GM21786 (cell line): ENCODE results near the gene SEC14L1.
A peak's percentile ranks its signal among the peaks of the same experiment; 100 is the strongest.
"Not testable (repeated sequence)": the region's sequence is repeated elsewhere in the genome, so short reads cannot be mapped to it uniquely, and the experiment has no call there.

Experiments used
- ATAC-seq: cut with Tn5 transposase; IDR thresholded peaks from one replicate; pipeline ENCODE4 v1.9.1; 2021; ENCODE audit not compliant: unreplicated experiment

The SEC14L1 gene

DNA sequence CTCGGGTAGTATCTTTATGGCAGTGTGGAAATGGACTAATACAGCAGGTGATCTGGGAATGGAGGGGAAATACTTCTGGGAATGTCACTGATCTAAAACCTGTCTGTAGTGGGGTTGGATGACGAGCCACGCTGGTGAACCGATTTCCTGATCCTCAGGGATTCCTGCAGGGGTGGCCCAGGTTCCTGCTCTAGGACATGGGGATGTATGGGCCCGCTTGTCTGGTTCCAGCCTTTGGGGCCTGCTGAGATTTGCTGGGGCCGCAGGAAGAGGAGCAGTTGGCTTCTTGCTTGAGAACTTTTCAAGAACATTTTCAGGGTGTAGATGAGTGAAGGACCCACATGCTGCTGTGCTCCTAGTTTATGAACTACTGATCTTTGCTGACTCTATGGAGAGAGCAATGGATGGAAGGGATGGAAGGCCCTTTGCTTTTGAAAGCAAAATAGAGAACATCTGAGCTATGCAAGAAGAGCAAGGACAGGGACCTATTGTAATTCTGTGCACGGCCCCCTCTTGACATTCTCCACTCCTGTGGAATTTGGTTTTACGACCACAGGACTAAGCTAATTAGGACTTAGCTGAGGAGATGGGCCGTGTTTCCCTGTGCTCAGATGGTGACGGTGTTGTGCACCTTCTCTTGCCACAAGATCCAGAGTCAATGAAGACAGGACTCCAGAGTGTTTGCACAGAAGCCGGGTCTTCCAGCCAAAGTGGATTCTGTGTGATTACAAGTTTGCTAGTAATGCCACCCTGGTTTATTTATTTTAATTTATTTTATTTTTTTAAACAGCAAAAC, 90.5 kb downstream of the SEC14L1 start:
- no peak for ATAC-seq

GRCh38 chr17:77233127-77233526, 92.4 kb downstream of the SEC14L1 start:
- no peak for ATAC-seq

DNA sequence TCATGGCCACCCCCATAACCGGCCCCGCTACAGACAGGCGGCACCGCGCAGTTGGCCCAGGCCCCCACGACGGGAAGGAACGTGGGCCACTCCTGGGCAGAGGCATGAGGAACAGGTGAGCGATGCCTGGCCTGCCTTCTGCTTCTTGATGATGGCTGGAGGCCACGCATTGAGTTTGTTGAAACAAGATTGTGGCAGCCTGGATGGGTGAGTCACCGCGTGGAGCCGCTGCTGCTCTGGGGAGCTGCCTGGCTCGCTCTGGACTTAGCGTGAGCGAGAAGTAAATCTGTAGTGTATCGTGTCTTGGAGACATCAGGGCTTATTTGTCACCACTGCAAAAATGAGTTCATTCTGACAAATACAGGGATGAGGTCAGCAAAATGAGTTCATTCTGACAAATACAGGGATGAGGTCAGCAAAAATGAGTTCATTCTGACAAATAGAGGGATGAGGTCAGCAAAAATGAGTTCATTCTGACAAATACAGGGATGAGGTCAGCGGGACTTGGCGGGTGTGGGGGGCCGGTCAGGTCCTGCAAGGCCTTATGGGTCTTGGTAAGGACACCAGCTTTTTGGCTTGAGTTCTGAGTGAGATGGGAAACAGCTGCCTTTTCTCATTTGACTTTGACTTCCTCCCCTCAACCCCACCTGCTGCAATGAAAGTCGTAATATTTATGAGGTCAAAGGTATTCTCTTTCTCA, 93.0 kb downstream of the SEC14L1 start:
- ATAC-seq = no peak

DNA sequence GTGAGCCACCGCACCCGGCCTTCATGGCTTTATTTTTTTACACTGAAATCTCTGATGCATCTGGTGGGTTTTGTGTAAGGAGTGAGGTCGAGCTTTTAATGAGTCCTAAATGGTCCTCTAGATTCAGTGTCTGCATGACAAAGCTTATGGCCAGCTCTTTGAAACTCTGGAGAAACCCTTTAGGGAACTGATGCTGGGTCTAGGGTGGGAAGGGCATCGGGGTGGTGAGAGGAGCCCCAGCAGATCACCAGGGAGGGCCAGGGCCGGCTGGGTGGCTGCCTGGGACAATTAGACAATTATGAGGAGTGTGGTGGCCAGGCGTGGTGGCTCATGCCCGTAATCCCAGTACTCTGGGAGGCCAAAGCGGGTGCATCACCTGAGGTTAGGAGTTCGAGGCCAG, 93.9 kb downstream of the SEC14L1 start:
- ATAC-seq = no peak

- ATAC-seq = no peak
Measured at GRCh38 chr17:77235370-77235941, 94.7 kb downstream of the SEC14L1 start.

DNA sequence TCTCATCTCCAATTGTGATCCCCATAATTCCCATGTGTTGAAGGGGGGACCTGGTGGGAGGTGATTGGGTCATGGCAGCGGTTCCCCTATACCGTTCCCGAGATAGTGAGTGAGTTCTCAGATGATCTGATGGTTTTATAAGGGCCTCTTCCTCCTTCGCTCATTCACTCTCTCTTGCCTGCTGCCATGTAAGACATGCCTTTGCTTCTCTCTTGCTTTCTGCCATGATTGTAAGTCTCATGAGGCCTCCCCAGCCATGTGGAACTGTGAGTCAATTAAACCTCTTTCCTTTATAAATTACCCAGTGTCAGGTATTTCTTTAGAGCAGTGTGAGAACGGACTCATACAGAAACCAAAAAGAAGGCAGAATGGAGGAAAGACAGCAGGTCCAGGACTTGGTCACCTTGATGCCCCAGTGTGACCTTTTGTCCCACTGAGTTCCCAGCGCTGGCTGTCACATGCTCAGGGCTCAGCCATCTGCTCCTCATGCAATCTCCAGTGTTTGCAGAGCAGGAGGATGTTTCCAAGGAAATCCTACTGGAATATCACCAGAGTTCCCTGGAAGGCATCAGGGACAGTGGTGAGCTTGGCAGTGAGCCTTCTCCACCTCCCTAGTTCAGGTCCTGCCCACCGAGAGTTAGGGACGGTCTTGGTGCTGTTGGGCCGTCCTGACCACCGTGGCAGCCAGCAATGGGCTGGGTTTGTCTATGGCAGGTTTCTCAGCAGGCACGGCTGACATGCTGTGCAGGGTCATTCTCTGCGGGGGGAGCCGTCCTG, 96.7 kb downstream of the SEC14L1 start:
- no peak for ATAC-seq

DNA sequence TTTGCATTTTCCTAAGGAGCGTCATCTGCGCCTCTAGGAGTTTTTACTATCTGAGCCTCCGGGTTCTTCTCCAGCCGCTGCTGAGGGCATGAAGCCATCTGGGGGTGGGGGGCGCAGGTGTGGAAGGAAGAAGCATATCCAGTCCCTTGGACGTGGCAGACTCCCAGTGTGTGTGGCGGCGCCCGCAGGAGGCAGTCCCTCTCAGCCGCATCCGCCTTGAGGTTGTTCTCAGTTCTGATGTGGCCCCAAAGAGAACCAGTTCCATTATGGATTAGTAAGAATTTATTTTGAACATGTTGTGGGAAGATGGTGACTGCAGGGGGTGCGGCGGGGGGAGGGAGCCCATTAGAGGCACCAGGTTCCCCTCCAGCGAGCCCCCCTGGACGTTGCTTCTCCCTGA, 100.2 kb downstream of the SEC14L1 start:
- ATAC-seq = no peak

DNA sequence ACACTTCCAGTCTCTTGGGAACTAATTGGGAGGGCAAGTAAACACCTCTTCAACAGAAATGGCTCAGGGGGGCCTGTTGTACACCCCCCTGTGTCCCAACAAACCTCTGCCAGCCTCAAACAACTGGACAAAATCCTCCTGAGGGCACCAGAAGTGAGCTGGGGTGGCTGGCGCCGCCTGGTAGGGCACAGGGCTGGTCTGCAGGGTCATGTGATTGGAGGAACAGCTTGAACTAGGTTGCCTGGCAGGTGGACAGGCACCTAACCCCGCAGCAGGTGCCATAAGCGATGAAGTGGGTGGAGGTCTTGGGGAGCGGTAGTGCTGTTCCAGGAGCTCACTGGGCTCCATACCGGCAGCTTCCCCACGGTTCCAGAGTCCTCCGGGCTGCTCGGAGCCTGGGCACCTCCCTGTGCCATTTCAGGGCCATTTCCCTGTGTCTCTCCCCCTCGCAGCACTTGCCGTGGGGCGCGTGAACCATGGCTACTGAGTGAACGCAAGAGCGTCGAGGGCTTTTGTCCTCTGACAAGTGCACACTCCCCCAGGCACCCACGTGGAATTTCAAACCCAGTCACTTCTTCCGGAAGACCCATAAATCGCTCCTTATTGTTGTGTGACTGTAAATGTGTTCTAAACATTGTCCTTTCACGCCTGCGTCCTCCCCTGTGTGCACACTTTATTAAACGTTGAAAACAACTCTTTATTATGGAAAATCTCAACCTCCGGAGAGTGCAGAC, 101.5 kb downstream of the SEC14L1 start:
- ATAC-seq = no peak

DNA sequence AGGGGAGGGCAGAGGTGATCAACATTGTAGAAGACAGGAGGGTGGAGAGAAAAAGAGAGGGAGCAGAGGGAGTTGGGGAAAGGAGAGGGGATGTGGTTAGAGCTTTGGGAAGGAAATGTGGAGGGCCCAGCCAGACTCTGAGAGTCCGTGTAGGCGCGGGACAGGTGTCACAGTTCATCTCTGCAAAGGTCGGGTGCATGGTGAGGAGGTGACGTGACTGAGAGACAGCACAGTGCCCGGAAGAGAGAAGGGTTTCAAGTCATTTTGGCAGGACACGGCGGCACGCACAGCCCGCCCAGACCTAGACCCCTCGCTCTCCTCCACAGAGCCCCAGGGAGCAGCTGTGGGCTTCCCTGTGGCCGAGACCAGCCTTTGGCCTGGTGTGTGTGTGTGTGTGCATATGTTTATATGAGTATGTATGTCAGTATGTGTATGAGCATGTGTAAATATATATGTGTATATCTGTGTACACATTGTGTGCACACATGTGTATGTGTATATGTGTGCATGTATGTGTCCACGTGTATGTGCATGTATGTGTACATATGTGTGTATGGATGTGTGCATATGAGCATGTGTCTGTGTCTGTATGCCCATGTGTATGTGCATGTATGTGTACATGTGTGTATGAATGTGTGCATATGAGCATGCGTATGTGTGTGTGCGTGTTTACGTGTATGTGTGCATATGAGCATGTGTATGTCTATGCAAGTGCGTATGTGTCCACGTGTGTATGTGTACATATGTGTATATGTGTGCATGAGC, 104.6 kb downstream of the SEC14L1 start:
- peak; percentile 47 for ATAC-seq

DNA sequence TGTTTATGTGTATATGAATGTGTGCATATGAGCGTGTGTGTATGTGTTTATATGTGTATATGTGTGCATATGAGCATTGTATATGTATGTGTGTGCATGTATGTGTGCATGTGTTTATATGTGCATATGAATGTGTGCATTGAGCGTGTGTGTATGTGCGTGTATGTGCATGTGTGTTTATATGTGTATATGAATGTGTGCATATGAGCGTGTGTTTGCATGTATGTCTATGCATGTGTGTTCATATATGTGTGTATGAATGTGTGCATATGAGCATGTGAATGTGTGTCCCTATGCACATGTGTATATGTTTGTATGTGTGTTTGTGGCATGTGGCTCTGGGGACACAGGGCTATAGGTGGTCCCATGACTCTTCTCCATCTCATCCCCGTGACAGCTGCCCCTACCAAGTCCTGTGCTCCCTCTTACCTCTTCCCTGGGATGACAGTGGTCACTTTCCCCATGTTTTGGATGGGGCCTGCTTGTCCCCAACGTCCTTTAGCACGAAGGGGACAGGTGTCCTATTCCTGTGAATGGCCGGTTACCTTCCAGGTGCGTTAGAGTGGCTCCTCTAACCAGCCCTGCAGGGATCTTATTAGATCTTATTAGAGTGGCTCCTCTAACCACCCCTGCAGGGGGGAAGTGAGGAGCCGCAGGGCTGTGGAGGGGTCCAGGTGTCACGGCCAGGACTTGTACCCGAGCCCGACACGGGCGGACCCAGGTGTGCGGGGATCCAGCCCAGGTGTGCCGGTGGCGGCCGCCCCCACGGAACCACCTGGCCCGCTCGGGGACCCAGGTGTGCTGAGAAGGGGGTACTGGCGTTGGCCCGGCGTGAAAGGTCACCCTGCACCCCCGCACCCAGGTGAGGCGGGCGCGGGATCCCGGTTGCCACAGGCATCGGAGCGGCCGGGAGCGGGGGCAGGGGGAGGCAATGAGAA, 105.6 kb downstream of the SEC14L1 start:
- no peak for ATAC-seq

DNA sequence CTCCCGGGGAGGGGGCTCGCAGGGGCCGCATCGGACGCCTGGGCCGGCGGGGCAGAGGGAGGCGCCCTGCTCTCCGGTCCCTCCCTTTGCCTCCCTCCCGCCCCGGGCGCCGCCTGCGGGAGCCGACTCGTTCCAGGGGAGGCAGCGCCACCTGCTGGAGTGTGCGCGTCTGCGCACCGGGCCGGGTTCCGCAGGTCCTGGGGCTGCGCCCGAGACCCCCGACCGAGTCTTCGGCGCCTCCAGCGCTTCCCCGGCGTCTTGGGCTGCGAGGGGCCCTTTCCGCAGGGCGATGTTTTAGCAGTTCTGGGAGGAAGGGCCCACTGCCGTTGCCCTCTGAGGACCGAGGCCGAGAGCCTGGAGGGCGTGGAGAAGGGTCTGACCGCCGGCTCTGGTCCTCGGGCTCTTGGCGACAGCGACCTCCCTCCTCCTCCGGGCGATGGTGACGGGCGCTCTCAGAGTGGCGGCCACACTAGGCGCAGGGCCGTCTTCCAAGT, 106.3 kb downstream of the SEC14L1 start:
- ATAC-seq = no peak

DNA sequence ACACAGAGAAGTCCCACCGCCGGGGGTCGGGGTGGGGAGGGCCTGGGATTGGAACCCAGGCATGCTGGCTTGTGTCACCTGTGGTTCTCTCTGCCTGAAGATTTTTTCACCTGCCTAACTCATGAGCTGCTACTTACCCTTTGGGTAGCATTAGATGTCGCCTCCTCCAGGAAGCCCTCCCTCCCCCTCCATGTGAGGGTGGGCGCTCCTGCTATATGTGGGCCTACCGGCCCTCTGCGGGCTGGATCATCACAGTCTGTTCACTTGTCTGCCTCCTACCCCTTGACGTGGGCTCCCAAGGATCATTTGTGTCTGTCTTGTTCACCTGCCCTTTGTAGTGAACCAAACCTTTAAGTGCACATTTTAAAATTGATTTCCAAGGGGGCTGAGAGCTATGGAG, 106.8 kb downstream of the SEC14L1 start:
- no peak for ATAC-seq

DNA sequence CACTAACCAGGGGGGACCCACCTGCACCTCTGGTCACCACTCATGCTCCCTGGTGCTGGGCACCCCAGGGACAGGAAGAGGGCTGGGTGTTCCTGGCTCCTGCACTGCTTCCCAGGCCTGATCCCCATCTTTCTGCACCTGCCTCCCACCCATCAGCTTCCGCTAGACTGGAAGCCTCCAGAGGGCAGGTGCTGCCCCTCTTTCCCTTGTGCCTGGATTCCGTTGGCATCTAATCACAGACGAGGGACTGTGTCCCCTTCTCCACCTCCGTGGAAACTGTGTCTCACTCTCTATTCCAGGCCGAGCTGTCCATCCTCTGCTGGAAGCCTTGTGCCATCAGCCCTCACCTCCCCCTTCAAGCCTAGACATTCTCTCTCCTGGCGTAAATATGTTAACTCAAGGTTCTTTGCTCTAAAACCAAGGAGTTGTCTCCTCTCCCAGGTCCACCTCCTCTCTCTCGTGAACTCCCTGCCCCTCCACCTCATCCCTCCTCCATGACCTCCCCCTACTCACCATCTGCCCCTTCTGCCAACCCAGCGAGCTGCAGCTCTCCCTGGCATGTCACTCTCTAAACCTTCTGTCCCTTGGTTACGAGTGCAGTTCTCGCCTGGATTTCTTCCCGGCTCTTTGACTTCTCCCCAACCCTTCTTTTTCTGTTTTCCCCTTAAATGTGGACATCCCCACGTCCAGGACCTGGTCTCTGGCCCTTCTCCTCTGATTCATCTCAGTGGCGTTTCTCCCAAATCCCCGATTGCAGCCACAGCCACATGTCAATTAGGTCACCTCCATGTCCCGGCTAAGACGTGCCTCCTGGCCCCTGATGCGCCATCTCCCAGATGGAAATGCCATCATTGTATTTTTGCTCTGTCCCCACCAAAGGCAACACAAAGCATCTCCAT, 107.7 kb downstream of the SEC14L1 start:
- ATAC-seq = no peak

GRCh38 chr17:77251622-77252183, 110.9 kb downstream of the SEC14L1 start:
- ATAC-seq = no peak

GRCh38 chr17:77252306-77252705, 111.5 kb downstream of the SEC14L1 start:
- ATAC-seq = not testable (repeated sequence)

GRCh38 chr17:77253611-77254051, 112.9 kb downstream of the SEC14L1 start:
- no peak for ATAC-seq
